ENCODE results near the gene SMYD3. TPM values are rescaled to one million over a fixed set of nuclear protein-coding genes. Genes with fewer than 3 reads are reported as not detected.
"Not testable (repeated sequence)": the region's sequence is repeated elsewhere in the genome, so short reads cannot be mapped to it uniquely, and the experiment has no call there.

Gene SMYD3
- total RNA-seq, 1 donor from 2014 or later = 0.32 TPM

GRCh38 chr1:245971711-245972085 is 535.4 kb downstream of the SMYD3 start:
- no peak overlapping the region for H3K27ac ChIP-seq
- no peak for TF ChIP-seq CTCF (IDR thresholded peaks at IDR 0.05)
- H3K27me3 ChIP-seq = no peaks in the 10 kb centered on the region
- no peak for DNase-seq (ENCODE audit: low spot score in 2 of 2)
- H3K4me3 ChIP-seq = no peak overlapping the region
- H3K36me3 ChIP-seq = no peaks in the 10 kb centered on the region
- intact Hi-C loops (cut with DNase I) = no loop called here
- no peaks in the 10 kb centered on the region for H3K9me3 ChIP-seq
- no peaks in the 10 kb centered on the region for H3K4me1 ChIP-seq

GRCh38 chr1:245971076-245971710 is 535.9 kb downstream of the SMYD3 start:
- intact Hi-C loops (cut with DNase I); H3K4me3 ChIP-seq; H3K36me3 ChIP-seq; H3K9me3 ChIP-seq; H3K4me1 ChIP-seq; DNase-seq (ENCODE audit: low spot score in 2 of 2); H3K27ac ChIP-seq; H3K27me3 ChIP-seq: not testable (repeated sequence)

GRCh38 chr1:245969283-245969682 is 537.8 kb downstream of the SMYD3 start:
- Histone ChIP-seq H3K4me1 (no peaks in the 10 kb centered on the region), H3K27me3 (no peaks in the 10 kb centered on the region), H3K36me3 (no peaks in the 10 kb centered on the region), H3K4me3 (no peak overlapping the region), H3K27ac (no peak overlapping the region), H3K9me3 (no peaks in the 10 kb centered on the region)
- intact Hi-C loops (cut with DNase I) = no loop called here
- DNase-seq (ENCODE audit: low spot score in 2 of 2) = no peak
- TF ChIP-seq CTCF (IDR thresholded peaks at IDR 0.05) = no peak

GRCh38 chr1:245968775-245969174 is 538.3 kb downstream of the SMYD3 start:
- no peak for TF ChIP-seq CTCF (IDR thresholded peaks at IDR 0.05)
- H3K4me3 ChIP-seq = no peak overlapping the region
- no peaks in the 10 kb centered on the region for H3K36me3 ChIP-seq
- no peaks in the 10 kb centered on the region for H3K27me3 ChIP-seq
- no peaks in the 10 kb centered on the region for H3K9me3 ChIP-seq
- no peak for DNase-seq (ENCODE audit: low spot score in 2 of 2)
- intact Hi-C loops (cut with DNase I) = no loop called here
- no peaks in the 10 kb centered on the region for H3K4me1 ChIP-seq
- H3K27ac ChIP-seq = no peak overlapping the region

GRCh38 chr1:245965398-245965797 is 541.7 kb downstream of the SMYD3 start:
- H3K4me1 ChIP-seq = no peaks in the 10 kb centered on the region
- no peak overlapping the region for H3K27ac ChIP-seq
- no peaks in the 10 kb centered on the region for H3K36me3 ChIP-seq
- intact Hi-C loops (cut with DNase I) = no loop called here
- no peaks in the 10 kb centered on the region for H3K27me3 ChIP-seq
- H3K4me3 ChIP-seq = no peak overlapping the region
- no peak for DNase-seq (ENCODE audit: low spot score in 2 of 2)
- no peak for TF ChIP-seq CTCF (IDR thresholded peaks at IDR 0.05)
- no peaks in the 10 kb centered on the region for H3K9me3 ChIP-seq

GRCh38 chr1:245963649-245964048 is 543.4 kb downstream of the SMYD3 start:
- intact Hi-C loops (cut with DNase I) = no loop called here
- no peak for DNase-seq (ENCODE audit: low spot score in 2 of 2)
- Histone ChIP-seq H3K36me3 (no peaks in the 10 kb centered on the region), H3K9me3 (no peaks in the 10 kb centered on the region), H3K4me1 (no peaks in the 10 kb centered on the region), H3K4me3 (no peak overlapping the region), H3K27me3 (no peaks in the 10 kb centered on the region), H3K27ac (no peak overlapping the region)
- TF ChIP-seq CTCF (IDR thresholded peaks at IDR 0.05) = no peak
